Kidney tubule cell (primary cell): ENCODE results near the gene CFAP53.

Source experiments
- DNase-seq: peaks from one replicate; pipeline ENCODE4 v3.0.0-alpha.2; 2018; ENCODE audit warnings: low spot score

The CFAP53 gene

GRCh38 chr18:50193796-50194630 lies 72.3 kb downstream of the CFAP53 start:
- peak; percentile 23 for DNase-seq

DNA sequence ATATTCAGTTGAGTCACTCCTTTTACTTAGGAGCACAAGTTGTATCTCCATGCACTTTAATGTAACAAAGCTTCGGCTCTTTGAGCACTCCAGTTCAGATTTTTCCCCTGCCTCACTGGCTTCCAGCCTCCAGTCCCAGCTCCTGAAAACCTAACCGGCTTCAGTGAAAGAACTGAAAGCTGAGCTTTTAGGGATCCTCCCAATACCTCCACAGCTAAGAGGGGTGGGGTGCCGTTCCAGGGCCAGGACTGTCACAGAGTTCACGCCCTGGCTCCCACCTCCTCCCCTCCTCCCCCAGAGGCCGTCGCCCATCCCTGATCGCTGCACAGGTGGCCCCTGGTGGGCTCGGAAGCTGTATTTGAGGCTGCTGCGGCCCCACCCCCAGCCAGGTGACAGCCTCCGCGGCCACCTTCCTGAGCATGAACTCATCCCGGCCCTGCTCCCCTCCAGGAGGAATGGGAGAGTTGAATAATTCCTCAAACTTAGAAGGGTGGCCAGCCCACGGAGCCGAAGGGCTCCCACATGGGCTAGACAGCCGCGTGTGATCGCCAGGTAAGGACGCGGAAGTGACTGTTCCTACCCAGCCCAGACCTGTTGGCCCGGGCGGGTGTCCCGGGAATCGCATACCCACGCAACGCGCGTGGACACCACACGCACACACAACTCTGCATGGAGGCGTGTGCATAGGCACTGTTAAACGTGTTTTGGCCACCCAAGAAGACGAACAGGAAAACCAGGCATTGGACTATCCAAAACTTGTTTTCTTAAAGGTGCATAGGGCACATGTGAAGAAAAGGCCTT lies 73.1 kb downstream of the CFAP53 start:
- DNase-seq = peak; percentile 40

DNA sequence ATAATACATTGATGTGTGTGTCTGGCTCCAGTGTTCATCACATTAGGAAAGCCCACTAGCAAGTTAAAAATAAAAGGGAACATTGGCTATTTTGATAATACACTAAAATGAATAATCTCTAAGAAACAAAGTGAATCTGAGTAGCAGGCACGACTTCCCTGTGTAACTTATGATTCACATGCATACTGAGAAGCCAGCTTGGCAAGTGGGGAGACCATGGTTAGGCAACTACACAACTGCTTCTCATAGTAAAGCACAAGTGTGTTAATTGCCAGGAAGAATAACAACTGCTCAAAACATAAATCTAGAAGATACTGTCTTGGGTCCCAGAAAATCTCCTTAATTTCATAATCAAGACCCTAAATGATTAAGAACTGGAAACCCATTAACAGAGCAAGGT lies 75.4 kb downstream of the CFAP53 start:
- peak; percentile 65 for DNase-seq

DNA sequence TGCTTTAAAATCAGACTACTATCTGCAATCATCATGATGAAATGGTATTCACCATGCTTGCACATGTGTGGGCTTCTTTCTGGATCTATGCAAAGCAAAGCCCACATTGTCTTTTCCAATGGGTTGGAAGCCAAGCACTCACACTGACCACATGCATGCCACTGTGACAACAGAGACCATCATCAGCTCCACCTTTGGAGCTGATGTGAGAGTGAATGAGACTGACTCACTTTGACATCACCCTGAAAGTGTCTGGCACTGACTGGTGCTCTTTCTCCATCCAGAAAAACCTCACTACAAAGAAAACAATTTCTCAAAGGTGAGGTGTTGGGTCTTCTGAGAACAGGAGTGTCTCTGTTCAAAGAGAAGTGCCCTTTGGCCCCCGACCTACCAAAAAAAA lies 76.1 kb downstream of the CFAP53 start:
- DNase-seq = peak; percentile 91

GRCh38 chr18:50189160-50189559 lies 77.1 kb downstream of the CFAP53 start:
- peak; percentile 13 for DNase-seq

GRCh38 chr18:50188652-50189051 lies 77.6 kb downstream of the CFAP53 start:
- no peak for DNase-seq

DNA sequence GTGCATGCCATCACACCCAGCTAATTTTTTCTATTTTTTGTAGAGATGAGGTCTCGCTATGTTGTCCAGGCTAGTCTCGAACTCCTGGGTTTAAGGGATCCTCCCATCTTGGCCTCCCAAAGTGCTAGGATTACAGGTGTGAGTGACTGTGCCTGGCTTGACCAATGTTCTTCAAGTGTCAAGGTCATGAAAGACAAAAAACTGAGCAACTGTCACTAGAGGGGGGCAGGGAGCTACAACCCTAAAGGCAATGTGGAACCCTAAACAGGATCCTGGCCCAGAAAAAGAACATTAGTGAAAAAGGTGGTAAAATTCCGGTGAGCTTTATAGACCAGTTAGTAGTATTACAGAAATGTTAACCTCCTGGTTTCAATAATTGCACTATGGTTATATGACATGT lies 78.6 kb downstream of the CFAP53 start:
- DNase-seq = no peak

DNA sequence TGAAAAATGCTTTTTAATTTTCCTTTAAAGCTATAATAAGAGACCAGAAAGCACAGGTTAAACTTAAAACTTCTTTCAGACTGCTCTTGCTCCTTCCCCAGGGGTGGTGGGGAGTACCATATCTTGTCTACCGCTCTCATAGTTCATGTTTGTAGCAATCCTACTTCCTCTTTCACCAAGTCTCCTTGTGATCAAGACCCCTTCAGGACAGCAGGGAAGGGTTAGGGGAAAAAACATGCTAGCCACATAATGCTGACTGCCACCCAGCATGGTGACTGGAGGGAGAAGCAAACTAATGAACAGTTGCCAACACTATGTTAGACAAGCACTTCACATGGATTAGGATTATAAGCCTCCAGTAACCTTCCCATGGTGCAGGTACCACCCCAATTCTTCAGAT lies 79.9 kb downstream of the CFAP53 start:
- no peak for DNase-seq

GRCh38 chr18:50183556-50183955 lies 82.7 kb downstream of the CFAP53 start:
- peak; percentile 83 for DNase-seq

GRCh38 chr18:50182511-50182910 lies 83.8 kb downstream of the CFAP53 start:
- no peak for DNase-seq

DNA sequence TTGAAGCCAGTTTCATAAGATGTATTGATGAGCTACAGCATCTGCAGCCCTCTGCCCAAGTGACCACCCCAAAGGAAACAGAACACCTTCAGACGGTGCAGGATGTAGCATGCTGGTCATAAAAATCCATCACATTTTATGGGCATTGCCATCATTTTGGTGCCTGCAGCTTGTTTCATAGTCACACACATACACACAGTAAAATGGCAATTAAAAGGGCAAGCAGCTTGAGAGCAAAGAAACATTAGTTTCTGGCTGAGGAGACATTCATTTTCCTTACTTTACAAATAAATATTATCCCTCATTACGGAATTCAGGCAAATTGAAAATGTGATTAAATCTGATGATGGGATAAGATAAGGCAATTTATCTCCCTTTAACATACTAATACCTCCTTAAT lies 84.7 kb downstream of the CFAP53 start:
- DNase-seq = no peak

GRCh38 chr18:50179465-50179864 lies 86.8 kb downstream of the CFAP53 start:
- DNase-seq = no peak

GRCh38 chr18:50177294-50177992 lies 88.9 kb downstream of the CFAP53 start:
- no peak for DNase-seq
